GM12891 (cell line): ENCODE measurements around the gene GASK1B. TPM values are rescaled to one million over a fixed set of nuclear protein-coding genes. Genes with fewer than 3 reads are reported as not detected.

Experiments
- DNase-seq: peaks from one replicate; pipeline ENCODE4 v3.0.0; 2011; ENCODE audit warnings: low spot score; ENCODE audit not compliant: insufficient read length
- FAIRE-seq: peaks from 2 replicates; lab custom pipeline; 2011; peaks lifted over from hg19 to GRCh38; lab: Jason Lieb, UNC
- PAX5 ChIP-seq: IDR thresholded peaks from 2 replicates; pipeline ENCODE4 v1.6.1; 2011; ENCODE audit warnings: low read length, moderate library complexity, mild to moderate bottlenecking; ENCODE audit not compliant: insufficient read depth, severe bottlenecking
- POLR2A ChIP-seq: IDR thresholded peaks from 2 replicates; pipeline ENCODE4 v1.6.1; 2011; ENCODE audit warnings: low read depth, low read length, control low read depth
- POLR2AphosphoS5 ChIP-seq: IDR thresholded peaks from 2 replicates; pipeline ENCODE4 v1.6.1; 2011; ENCODE audit warnings: low read depth, low read length, control low read depth
- POU2F2 ChIP-seq: IDR thresholded peaks from 2 replicates; pipeline ENCODE4 v1.6.1; 2011; ENCODE audit warnings: low read depth, mild to moderate bottlenecking, control low read depth, low read length, moderate library complexity
- SPI1 ChIP-seq: IDR thresholded peaks from 2 replicates; pipeline ENCODE4 v1.6.1; 2011; ENCODE audit warnings: low read depth, low read length, control low read depth
- TAF1 ChIP-seq: IDR thresholded peaks from 2 replicates; pipeline ENCODE4 v1.6.1; 2011; ENCODE audit warnings: low read depth, low read length, control low read depth
- polyA plus RNA-seq: library from polyadenylated mRNA; unstranded; fragments of >200 nt; gene quantifications from one replicate; pipeline ENCODE4 v1.2.1, GENCODE V29; 2012; ENCODE audit warnings: low read depth, missing spikeins, inconsistent platforms; ENCODE audit not compliant: missing spikeins

The GASK1B gene
- polyA plus RNA-seq = 0.13 TPM

DNA sequence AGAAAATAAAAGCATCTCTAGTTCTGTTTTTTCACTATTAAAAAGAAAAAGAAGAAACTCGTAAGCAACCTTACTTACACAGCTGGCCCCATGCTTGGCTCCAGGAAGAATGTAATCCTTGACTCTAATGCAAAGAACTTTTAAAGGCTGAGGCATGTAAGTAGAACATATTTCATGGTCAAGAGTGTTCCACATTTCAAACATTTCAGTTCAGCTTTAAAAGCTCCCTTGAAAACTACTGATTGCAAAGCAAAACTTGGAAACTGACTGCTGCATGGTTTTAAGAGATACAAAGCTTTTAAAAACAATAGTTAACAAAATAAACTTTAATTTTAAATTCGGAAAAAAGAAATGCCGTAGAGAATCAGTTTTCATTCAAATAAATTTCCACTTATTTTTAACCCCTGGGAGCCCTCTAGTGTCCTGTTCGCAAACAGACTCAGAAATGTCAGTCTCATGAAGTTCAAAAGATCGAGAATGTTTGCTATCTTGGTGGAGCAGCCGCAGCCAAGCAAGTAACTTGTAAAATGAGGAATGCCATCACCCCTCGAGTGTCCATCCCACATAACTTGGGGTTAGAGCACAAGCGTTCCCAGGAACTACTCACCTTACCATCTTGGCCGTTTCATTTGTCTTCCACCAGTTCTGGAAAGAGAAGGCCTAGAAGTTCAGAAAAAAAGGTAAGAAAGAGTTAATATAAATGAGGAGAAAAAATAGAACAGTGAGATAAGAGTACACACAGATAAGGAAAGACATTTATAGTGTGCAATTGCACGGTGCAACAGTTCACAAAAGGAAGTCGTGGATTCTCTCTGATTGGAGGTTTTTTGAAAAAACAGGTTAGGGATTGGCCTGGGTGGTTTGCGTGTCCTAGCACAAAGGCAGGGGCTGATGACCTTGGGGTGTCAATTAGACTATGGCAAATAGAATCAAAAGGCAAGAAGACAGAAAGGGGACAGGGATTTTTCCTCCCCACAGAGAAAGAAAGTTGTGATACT lies at the start of gene GASK1B:
Gene GASK1B (minus strand): TSS at position 765 of the 998 bp plus-strand sequence. CDS start 1,650 bp downstream, outside the sequence.
- no peak for FAIRE-seq
- TF ChIP-seq TAF1 (no peak), POLR2AphosphoS5 (no peak), POLR2A (no peak), SPI1 (no peak), PAX5 (no peak), POU2F2 (no peak)
- no peak for DNase-seq

DNA sequence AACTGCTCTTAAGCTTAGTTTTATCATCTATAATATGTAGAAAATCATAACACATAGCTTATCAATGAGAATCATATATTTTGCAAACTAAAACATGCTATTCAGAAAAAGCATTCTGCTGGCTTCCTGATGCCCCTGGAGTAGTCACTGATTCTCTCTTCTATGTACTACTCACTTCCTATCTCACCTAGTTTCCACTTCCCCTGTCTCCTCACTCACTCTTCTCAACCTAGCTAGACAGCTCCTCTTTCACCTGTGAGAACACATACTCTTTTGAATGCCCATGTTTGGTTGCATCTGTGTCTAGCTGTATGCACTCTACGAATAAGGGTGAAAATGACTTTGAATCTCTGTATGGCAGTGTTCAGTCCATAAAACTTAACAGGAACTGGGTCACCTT lies 46.8 kb upstream of the GASK1B start:
- no peak for FAIRE-seq

GRCh38 chr4:158217763-158218162 lies 44.9 kb upstream of the GASK1B start:
- no peak for DNase-seq

More for the DNA sequence above, 46.8 kb upstream of the GASK1B start:
- TF ChIP-seq SPI1 (peak; percentile 7; the same call in 1 of the 2 replicates), POLR2A (no peak)
- no peak for DNase-seq

GRCh38 chr4:158214856-158215255 lies 42.0 kb upstream of the GASK1B start:
- TF ChIP-seq POLR2A (no peak), TAF1 (no peak), POLR2AphosphoS5 (no peak), POU2F2 (no peak), SPI1 (no peak), PAX5 (no peak)
- FAIRE-seq (peak; percentile 5), DNase-seq (no peak)

More at GRCh38 chr4:158217763-158218162, 44.9 kb upstream of the GASK1B start:
- TF ChIP-seq SPI1 (no peak), POLR2A (no peak), PAX5 (no peak), TAF1 (no peak), POLR2AphosphoS5 (no peak)
- FAIRE-seq = no peak

GRCh38 chr4:158213466-158213865 lies 40.6 kb upstream of the GASK1B start:
- DNase-seq (no peak), FAIRE-seq (no peak)
- TF ChIP-seq SPI1 (no peak), POU2F2 (no peak), POLR2A (no peak), PAX5 (no peak), TAF1 (no peak), POLR2AphosphoS5 (no peak)

DNA sequence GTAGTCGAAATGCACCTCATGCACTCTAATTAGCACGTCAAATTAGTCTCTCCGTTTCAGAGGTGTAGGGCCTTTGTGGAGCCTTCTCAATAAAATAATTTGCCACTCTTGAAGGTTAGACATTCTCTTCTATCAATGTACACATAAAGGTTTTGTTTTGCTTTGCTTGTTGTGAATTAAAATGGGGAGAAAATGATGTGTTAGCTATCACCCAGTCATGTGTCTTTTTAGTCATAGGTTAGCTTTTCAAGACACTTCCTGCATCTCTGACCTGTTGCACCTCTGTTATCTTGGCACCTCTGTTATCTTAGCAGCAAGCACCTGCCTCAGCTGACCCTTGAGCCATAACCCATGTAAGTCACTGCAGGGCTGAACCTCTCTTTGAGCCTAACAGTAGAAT lies 38.4 kb upstream of the GASK1B start:
- FAIRE-seq (no peak), DNase-seq (no peak)
- TF ChIP-seq TAF1 (no peak), PAX5 (no peak), POLR2AphosphoS5 (no peak), POLR2A (no peak), SPI1 (no peak), POU2F2 (no peak)

DNA sequence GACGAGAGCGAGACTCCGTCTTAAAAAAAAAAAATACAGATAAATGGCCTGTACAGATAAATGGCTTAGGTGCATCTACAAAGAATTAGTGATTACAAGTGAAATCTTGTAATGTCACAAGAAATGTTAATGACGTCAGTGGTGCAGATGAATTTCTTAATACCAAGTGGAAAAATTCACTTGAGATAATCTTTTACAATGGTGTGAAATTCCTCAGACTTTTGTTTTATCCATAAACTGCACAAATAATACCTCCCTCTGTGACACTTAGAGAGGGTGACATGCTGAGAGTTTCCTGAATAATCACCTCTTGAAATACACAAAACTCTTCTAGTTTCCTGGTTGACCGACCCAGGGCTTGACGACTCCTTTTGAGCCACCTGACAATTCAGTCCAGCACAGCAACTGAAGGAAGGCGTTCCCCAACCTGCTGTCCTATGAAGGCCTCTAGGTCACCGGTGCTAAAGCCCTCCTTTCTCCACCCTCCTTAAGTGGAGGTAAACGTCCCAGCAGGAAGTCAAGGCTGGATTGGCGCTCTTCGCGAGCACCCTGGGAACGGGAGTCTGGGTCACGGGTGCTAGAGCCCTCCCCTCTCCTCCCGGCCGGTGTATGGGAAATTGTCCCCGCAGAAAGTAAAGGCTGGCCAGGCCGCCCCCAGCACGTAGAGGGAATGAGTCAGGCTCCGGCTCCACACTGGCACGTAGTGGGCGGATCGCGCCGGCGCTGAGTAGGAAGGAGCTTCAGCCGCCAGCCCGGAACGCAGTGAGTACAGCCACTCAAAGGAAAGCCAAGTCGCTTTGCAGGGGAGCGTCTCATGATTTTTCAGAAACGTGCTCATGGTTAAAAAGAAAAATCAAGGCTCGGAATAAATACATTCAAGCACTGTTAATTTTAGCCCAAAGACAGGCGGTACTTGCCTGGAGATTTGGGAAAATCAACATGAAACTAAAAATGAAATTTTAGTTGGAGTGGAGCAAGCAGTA lies 37.3 kb upstream of the GASK1B start, which contains the start of gene TMEM144:
Gene TMEM144 (plus strand): TSS at position 662 of the 983 bp plus-strand sequence. CDS start 2,182 bp downstream, outside the sequence.
- FAIRE-seq (peak; percentile 85), DNase-seq (no peak)
- TF ChIP-seq SPI1 (no peak), POU2F2 (no peak), TAF1 (no peak), POLR2AphosphoS5 (no peak), PAX5 (no peak), POLR2A (no peak)

DNA sequence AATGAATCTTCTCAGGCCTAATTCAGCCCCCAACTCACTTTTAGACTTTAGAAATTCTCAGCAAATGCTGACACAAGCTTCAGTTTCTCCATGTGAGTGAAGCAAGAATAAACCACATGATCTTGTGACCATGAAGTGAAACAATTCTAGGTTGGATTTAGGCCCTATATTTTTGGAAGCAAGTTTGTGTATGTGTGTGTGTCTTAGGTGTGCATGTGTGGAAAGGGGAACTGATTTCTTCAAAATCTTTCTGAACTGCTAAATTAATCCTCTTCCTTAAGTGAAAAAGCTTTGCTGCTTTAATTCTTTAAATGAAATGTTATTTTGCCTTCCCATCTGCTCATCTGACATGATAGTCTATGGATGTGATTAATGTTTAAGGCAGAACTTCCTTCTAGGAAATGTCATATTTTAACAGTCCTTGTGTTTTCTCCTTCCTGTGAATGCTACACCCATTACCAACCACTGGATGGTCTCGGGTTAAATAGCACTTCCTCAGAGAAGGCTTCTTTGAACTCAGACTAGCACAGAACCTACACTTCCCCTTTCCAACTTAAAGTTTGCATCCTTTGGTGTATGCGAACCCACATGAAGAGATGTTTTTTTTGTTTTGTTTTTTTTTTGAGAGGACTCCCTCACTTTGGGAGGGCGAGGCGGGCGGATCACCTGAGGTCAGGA lies 36.3 kb upstream of the GASK1B start:
- FAIRE-seq (peak; percentile 67), DNase-seq (no peak)
- TF ChIP-seq TAF1 (no peak), SPI1 (peak; percentile 89)

DNA sequence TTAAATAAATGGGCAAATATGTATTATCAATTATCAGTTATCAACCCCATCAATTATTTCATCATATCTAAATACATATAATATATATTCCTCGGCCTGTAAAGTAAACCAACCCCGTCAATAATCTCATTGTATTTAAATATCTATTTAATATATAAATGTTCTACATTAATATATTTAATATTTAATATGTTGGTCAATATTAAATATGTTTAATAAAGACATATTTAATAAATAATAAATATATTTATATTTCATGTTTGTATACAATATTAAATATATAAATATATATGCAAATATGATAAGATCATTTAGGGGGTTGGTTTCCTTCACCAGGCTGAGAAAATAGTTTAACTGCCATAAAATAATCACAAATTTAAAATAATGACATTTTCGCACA lies 31.1 kb upstream of the GASK1B start:
- DNase-seq (no peak), FAIRE-seq (no peak)
- no peak for TF ChIP-seq POLR2AphosphoS5
- no peak for TF ChIP-seq SPI1
- TF ChIP-seq TAF1 = no peak
- no peak for TF ChIP-seq POU2F2
- TF ChIP-seq POLR2A = no peak
- TF ChIP-seq PAX5 = no peak
